T-helper 2 cell treated with Interferon-gamma antibody and Interleukin-4, amounts not matched to agents 100 ng/mL and 5 ng/mL, for 36 hours (primary cell): ENCODE results near the gene FAM170B. TPM values are rescaled to one million over a fixed set of nuclear protein-coding genes. Genes with fewer than 3 reads are reported as not detected.

ENCODE experiments used
- intact Hi-C: fragments of 100-400 bp; cut with micrococcal nuclease; formaldehyde crosslinking; loops from one replicate; pipeline ENCODE4 v1.15.1; 2023
- total RNA-seq: library from RNA; stranded (reverse); gene quantifications from 2 replicates; pipeline ENCODE4 v1.2.3, GENCODE V29; 2022

FAM170B gene
- total RNA-seq, 1 donor from 2014 or later = 0.18 TPM

GRCh38 chr10:49153115-49153514 is 19.3 kb upstream of the FAM170B start:
- intact Hi-C loops = no loop called here

DNA sequence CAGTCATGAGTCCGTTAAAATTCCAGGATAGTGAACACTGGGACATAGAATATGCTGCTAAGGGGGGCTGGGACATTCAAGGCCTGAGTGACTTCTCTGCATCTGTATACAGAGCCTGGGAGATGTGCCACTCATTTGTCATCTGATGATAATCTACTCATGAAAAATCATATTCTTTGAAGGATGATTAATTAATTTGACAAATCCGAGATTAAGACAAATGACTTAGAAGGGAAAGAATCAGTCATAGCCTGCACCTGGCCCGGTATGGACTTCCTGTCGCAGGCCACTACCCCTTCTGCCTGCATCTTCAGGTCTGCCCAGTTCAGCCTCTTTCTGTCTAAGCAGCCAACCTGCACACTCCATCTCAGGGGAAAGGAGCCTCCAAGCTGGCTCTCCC is 18.8 kb upstream of the FAM170B start:
- intact Hi-C loops = no loop called here

DNA sequence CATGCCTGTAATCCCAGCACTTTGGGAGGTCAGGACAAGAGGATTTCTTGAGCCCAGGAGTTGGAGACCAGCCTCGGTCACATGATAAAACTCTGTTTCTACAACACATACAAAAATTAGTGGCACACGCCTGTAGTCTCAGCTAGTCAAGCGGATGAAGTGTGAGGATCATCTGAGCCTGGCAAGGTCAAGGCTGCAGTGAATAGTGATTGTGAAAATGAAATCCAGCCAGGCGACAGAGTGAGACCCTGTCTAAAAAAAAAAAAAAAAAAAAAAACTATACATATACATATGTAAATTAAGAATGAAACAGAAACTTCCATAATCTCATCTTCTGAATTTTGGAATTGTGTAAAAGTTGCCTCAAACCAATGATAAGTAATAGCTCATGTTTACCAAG is 18.2 kb upstream of the FAM170B start:
- intact Hi-C loops = no loop called here

- intact Hi-C loops = no loop called here
These were observed 17.7 kb upstream of the FAM170B start for GRCh38 chr10:49151481-49151880.

GRCh38 chr10:49151025-49151445 is 17.2 kb upstream of the FAM170B start:
- intact Hi-C loops = no loop called here

- intact Hi-C loops = no loop called here
These were observed 16.6 kb upstream of the FAM170B start for GRCh38 chr10:49150426-49150825.

- intact Hi-C loops = no loop called here
These were observed 16.1 kb upstream of the FAM170B start for GRCh38 chr10:49149881-49150280.

DNA sequence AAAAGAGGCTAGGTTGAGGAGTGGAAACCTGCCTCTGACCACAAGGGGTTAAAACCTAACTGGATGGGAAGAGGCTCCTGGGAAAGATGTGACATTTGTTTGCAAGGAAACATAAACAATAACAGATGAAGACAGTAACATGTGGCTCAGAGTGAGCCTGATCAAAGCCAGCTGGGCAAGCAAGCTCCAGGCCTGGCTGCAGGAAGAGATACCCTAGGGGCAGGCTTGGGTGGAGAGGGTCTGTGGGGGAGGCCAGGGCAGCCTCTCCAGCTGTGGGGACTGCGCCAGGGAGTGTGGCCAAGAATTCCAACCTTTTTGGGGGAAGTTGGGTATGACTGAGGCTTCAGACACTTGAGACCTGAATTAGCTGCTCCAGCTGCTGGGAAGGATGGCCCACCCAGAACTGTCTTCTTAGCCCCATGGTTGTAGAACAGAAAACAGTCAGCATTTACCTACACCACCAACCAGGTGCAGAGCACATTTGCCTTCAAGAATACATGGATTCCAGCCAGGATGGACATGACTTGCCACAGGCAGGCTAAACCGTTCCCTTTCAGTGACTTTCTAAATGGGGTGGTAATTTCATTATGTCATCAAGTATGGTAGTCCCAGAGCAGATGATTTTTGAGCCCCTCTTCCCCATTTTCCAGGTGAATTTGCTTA is 10.4 kb upstream of the FAM170B start:
- intact Hi-C loops = no loop called here

DNA sequence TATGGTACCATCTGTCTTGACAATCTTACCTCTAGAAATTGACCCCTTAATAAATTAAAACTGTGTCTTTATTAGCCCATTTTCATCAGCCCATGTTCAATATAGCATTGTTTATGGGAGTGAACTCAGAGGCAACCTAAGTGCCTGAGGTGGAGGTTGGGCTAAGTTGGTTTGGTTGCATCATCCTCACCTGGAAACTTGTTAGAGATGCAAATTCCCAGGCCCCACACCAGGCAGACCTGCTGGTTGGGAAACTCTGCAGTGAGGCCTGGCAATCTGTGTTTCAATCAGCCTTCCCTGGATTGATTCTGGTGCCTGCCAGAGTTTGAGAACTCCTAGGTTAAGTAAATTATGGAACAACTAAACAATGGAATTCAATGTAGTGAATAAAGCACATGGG is 9.4 kb upstream of the FAM170B start:
- intact Hi-C loops = no loop called here

DNA sequence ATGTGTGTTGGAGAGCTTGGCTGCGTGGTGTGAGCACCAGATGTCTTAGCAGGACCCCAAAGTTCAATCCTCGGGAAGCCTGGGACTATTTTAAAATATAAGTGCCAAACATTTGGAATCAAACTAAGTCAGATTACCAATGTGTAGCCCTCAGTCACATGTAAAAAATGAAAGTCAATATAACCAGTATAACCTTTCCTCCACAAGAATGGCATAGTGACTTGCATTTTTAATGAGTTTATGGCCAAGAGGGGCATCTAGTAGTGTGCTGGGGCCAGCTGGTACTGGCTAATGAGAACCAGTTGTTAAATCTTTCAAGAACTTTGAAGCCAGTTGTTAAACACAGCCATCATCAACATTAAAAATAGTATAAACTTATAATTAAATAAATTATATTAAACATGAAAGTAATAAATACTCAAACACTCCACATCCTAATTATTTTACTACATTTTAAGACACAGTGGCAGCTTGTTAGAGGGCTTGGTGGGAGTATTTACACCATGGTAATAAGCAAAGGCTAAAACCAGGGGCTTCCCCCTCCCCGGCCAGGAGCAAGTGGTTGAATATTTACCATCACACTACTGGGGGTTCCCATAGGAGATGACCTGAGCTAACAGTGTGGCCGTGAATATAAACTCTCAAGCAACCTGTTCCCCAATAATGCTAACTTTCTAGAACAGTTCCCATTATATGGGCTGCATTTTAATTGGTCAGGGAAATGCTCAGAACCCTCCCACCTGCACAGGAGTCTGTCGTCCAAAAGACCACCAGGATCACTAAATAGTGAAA is 7.9 kb upstream of the FAM170B start:
- intact Hi-C loops = no loop called here

DNA sequence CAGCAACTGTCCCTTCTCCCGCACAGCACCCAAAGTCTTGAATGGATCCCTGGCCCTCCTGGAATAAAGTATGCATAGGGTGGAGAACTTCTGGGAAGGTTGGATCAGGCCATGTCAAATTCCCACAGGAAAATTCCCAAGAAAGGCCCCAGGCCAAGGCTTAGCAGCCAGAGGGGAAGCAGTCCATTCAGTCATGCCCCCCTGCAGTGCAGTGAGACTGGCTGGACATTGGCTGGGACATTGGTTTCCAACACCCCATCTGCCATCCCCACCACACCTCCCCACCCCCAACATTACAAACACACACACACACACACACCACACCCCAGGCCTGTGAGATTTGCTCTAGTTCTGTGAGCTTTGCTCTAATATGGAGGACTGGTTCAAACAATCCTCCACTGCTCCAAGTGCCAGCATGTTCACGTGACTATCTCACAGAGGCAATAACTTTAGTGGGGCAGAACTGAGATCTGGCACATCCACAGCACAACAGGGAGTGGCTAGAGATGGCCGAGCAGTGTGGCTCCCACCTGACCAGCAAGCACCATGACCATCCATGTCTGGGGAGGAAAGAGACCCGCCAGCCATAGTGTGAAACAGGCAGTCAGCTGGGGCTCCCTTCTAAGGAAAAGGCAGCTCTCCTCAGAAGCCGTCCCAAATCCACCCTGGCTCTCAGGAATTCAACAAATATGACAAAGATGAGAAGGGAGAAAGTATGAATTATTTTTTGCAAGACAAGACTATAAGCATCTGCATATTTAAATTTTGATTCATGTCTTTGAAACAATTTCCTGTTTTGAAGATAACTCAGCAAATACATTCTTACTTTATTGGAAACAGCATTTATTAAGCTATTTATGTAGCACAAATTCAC is 6.7 kb upstream of the FAM170B start:
- intact Hi-C loops = no loop called here

- intact Hi-C loops = no loop called here
These were observed 6.0 kb upstream of the FAM170B start for GRCh38 chr10:49139846-49140195.

DNA sequence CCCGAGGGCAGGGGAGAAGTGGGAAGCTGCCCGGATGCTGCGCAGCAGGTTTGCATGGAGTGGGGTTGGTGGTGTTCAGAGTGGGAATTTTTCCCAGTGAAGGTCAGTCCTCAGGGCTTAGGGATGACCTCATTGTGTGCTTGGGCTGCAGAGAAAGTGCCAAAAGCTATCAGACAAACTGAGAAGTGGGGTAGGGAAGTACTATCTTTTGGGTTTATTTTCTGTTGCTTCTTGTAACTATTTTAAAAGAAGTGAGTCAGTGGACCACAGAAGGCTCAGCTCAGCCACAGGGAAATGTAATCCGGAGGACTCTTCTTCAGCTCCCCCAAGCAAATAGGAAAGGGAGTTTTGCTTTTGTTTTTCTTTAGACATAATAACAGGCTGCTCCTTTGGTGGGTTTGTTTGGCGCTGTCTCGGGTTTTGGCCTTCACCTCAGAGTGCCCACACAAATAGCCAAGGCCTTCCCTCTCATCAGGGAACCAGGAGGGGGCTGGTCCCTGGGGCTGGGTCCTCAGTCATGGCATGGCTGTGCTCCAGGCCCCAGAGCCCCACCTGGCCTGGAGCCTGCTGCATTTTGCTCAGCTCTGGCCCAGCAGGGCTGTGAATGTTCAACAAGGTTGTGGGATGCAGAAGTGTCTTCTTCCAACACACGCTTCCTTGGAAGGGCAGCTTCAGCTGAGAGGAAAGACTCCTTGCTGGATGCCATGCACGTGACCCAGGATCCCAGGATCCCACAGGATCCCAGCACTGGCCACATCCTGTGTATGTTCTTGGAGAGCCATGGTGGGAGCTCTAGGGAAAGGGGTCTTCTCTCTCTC is 5.4 kb upstream of the FAM170B start:
- intact Hi-C loops = no loop called here

DNA sequence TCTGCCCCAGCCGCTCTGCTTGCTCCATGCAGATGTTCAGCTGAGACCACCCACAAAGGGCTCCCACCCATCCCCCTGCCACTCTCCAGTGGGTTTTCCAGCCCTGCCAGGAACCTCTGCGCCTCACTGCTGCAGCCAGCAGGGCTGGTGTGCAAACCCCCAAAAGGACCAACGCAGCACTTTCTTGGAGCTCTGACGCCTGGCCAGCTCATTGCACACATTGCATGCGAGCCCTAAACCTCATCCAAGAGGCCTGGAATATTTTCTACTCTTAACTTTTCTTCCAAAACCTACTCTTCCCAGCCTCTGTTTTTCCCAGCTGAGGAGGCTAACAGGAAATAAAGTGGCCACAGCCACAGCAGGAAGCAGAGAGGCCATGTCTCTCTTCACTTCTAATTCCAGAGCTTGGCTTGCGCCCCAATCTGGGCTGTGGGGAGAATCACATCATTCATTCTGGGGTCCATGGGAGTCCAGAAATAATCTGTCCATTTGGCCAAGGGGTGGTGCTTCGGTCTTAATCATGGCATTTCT is 4.6 kb upstream of the FAM170B start:
- intact Hi-C loops = no loop called here

DNA sequence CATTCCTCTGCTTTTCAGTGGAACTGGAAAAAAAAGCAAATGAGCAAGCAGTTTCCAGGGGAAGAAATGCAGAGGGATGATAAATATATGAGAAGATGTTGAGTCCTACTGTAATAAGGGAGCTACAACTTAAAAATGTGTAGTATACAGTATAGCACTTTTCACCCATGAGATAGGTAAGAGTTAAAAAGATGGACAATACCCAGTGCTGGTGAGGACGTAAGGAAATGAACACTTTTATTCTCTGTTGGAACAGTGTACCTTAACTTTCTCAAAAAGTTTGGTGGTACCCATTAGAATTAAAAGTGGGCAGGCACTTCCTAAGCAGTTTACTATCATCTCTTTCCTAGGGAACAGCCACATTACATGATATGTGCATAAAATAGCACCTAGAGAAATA is 2.7 kb upstream of the FAM170B start:
- intact Hi-C loops = no loop called here

- intact Hi-C loops = no loop called here
These were observed 1.9 kb upstream of the FAM170B start for GRCh38 chr10:49135575-49136313.

- intact Hi-C loops = no loop called here
These were observed 506 bp upstream of the FAM170B start for GRCh38 chr10:49134327-49134726.

DNA sequence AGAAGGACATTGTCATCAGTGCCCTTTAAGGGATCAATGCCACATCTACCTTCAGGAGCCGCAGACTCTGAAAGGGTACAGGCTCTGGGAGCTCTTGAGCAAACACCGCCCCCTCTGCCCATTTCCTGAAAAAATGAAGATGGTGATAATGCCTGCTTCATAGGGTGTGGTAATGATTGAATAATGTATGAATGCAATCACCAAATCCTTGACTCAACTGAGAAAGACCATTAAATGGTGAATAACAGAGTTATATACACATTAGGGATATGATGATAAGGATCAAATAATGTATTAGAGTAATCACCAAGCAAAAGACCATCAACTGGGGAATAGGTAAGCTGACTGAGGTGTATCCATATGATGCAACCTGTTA is 1.5 kb downstream of the FAM170B start:
- intact Hi-C loops = no loop called here

- intact Hi-C loops = no loop called here
These were observed 2.1 kb downstream of the FAM170B start for GRCh38 chr10:49131507-49132361.
